ENCODE measurements around the gene KIAA1755.

KIAA1755 gene

DNA sequence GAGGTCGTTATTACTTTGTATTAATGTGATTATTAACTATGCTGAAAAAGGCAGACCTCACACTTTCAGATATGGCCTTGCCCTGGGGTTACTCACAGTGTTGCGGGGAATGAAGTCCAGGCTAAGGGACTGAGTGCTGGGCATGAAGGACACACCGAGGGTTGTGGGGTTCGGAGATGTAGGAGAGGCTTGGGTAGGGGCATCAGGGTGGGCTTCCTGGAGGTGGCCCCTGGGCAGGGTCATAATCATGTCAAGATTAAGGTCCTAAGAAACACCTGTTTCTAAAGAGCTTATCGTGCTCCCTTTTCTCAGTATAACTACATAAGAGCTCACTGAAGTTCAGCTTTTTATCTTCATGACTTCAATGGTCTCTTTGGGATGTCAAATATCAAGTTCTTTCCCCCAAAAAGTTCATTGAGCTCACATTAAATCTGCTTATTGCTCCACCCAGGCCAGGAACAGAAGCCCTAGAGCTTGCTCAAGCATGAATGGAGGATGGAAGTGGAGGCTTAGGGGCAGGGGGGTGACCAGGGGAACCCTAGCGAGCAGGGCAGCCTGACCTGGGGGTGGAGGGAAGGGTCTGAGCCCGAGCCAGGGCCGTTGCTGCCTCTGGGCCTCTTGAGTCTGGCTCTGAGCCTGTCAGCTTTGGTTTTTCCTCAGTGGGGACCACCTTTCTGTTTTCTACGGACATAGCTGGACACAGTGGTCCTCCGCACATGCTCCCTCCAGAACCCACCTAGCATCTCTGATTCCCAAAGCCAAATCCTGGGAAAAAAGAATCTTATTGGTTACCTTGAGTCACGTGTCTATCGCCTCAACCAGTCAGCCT is 58.2 kb downstream of the KIAA1755 start:
- TF ChIP-seq CTCF (conservative IDR thresholded peaks at IDR 0.05; ENCODE audit: low read depth, low read length): no peak
- no peak for DNase-seq (ENCODE audit: low read depth)
- H3K4me3 ChIP-seq (ENCODE audit: low read length): no peak overlapping the region

- no peak for DNase-seq (ENCODE audit: low read depth)
- H3K4me3 ChIP-seq (ENCODE audit: low read length): no peak overlapping the region
- no peak for TF ChIP-seq CTCF (conservative IDR thresholded peaks at IDR 0.05; ENCODE audit: low read depth, low read length)
Measured at GRCh38 chr20:38201356-38201755, 59.2 kb downstream of the KIAA1755 start.

GRCh38 chr20:38200646-38201045 is 59.9 kb downstream of the KIAA1755 start:
- TF ChIP-seq CTCF (conservative IDR thresholded peaks at IDR 0.05; ENCODE audit: low read depth, low read length): no peak

GRCh38 chr20:38199501-38200390 is 60.8 kb downstream of the KIAA1755 start:
- no peak for DNase-seq (ENCODE audit: low read depth)
- no peak for TF ChIP-seq CTCF (conservative IDR thresholded peaks at IDR 0.05; ENCODE audit: low read depth, low read length)
- no peak overlapping the region for H3K4me3 ChIP-seq (ENCODE audit: low read length)

More at GRCh38 chr20:38200646-38201045, 59.9 kb downstream of the KIAA1755 start:
- H3K4me3 ChIP-seq (ENCODE audit: low read length): no peak overlapping the region
- no peak for DNase-seq (ENCODE audit: low read depth)

DNA sequence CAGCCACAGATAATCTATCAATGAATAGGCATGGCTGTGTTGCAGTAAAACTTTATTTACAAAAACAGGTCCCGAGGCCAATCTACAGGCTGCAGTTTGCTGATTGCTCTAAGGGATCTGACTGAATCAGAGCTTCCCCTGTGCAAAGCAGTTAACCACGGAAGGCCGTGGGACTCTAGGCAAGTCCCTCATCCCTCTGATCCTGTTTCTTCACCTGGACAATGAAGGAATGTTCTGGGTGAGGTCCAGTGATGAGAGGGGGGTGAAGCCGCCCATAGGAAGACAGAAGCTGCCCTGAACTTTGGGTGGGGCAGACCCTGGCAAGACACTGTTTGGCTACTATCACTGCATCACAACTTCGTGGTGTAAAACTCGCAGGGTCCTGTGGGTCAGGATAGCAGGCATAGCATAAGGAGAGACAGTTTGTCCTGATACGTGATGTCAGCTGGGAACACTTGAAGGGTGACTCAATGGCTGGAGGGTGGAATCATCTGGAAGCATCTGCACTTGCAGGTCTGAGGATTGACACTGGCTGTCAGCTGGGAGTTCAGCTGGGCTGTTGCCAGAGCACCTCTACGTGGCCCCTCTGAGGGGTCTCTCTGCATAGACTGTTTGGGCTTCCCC is 62.2 kb downstream of the KIAA1755 start:
- no peak for TF ChIP-seq CTCF (conservative IDR thresholded peaks at IDR 0.05; ENCODE audit: low read depth, low read length)
- no peak overlapping the region for H3K4me3 ChIP-seq (ENCODE audit: low read length)
- DNase-seq (ENCODE audit: low read depth): no peak

- TF ChIP-seq CTCF (conservative IDR thresholded peaks at IDR 0.05; ENCODE audit: low read depth, low read length): no peak
- no peak for DNase-seq (ENCODE audit: low read depth)
- H3K4me3 ChIP-seq (ENCODE audit: low read length): no peak overlapping the region
Measured at GRCh38 chr20:38197619-38198018, 62.9 kb downstream of the KIAA1755 start.

Measured in retinal pigment epithelial cell (primary cell).